Measurements from ENCODE around the gene MBD5.

GRCh38 chr2:148526509-148527346 lies 505.8 kb downstream of the MBD5 start:
- TF ChIP-seq SUZ12 (IDR thresholded peaks at IDR 0.05; ENCODE audit: extremely low read depth, insufficient read depth, insufficient read length) (no peak), YY1 (IDR thresholded peaks at IDR 0.05; ENCODE audit: insufficient read depth, insufficient read length) (no peak)

All from NT2/D1 (cell line).